A549 (cell line): ENCODE results near the gene PRADC1. TPM values are rescaled to one million over a fixed set of nuclear protein-coding genes. Genes with fewer than 3 reads are reported as not detected.

Experiments used
- ATAC-seq, 2 experiments: fragments of 200-7000 bp in 1 of 2; fragments of >200 bp in 1 of 2; cut with Nextera tagmentation in 1 of 2; cut with Tn5 transposase in 1 of 2; 3 replicates each; pipeline versions ENCODE4 v1.8.0 to v1.9.1; 2018 to 2020; ENCODE audit warnings: mild to moderate bottlenecking in 1 of 2, moderate library complexity in 1 of 2
- CTCF ChIA-PET: fragments of 300-600 bp; sonication (Branson Sonifier 250); formaldehyde crosslinking; extraction: SDS; loops from one replicate; lab custom pipeline; 2021; ENCODE audit warnings: antibody characterized with exemption, inconsistent platforms; lab: Yijun Ruan, JAX
- POLR2A ChIA-PET: fragments of 350-600 bp; formaldehyde crosslinking; extraction: SDS; loops from one replicate; lab custom pipeline; 2021; ENCODE audit warnings: antibody characterized with exemption, inconsistent platforms; lab: Yijun Ruan, JAX
- DNase-seq, 2 experiments: peaks; one replicate each; pipeline versions ENCODE4 v3.0.0 to v3.0.0-alpha.2; 2011 to 2016; ENCODE audit warnings: low read depth in 1 of 2, low spot score in 1 of 2
- FAIRE-seq: peaks from 2 replicates; lab custom pipeline; 2011; peaks lifted over from hg19 to GRCh38; lab: Jason Lieb, UNC
- H3K27ac ChIP-seq, 2 experiments: fragments of >200 bp; sonication (Bioruptor Twin); formaldehyde crosslinking; 3 replicates each; pipeline ENCODE4 v1.5.1; 2016 to 2017
- H3K4me1 ChIP-seq: fragments of >200 bp; sonication (Bioruptor Twin); formaldehyde crosslinking; 3 replicates; pipeline ENCODE4 v1.6.1; 2016
- H3K4me2 ChIP-seq: fragments of >200 bp; sonication (Bioruptor Twin); formaldehyde crosslinking; 3 replicates; pipeline ENCODE4 v1.6.1; 2016
- H3K4me3 ChIP-seq: fragments of >200 bp; sonication (Bioruptor Twin); formaldehyde crosslinking; 3 replicates; pipeline ENCODE4 v1.5.1; 2016
- H3K9me3 ChIP-seq: fragments of >200 bp; sonication (Bioruptor Twin); formaldehyde crosslinking; 3 replicates; pipeline ENCODE4 v1.6.1; 2016
- CEBPB ChIP-seq, 2 experiments: fragments of >200 bp in 1 of 2; sonication (Bioruptor Twin) in 1 of 2; formaldehyde crosslinking in 1 of 2; IDR thresholded peaks; 2 replicates each; pipeline ENCODE4 v1.6.1; 2012 to 2016
- CHD2 ChIP-seq: fragments of 150-350 bp; IDR thresholded peaks from 2 replicates; pipeline ENCODE4 v1.6.1; 2014; ENCODE audit warnings: low read length; ENCODE audit not compliant: partially characterized antibody
- CHD4 ChIP-seq: fragments of 200-600 bp; sonication (generic); IDR thresholded peaks from 2 replicates; pipeline ENCODE4 v1.6.1; 2016; ENCODE audit warnings: antibody characterized with exemption, mild to moderate bottlenecking, borderline replicate concordance
- FOSL2 ChIP-seq, 2 experiments: fragments of 450-650 bp in 1 of 2; fragments of >200 bp in 1 of 2; sonication (Bioruptor Twin) in 1 of 2; formaldehyde crosslinking; IDR thresholded peaks; 2 replicates each; pipeline versions ENCODE4 v1.5.0 to v1.6.1; 2016 to 2020; ENCODE audit warnings: mild to moderate bottlenecking in 1 of 2, moderate library complexity in 1 of 2
- HEYL ChIP-seq: fragments of 250-450 bp; sonication (Bioruptor Pico); IDR thresholded peaks from 2 replicates; pipeline ENCODE4 v1.8.0; 2021; ENCODE audit warnings: mild to moderate bottlenecking, moderate library complexity
- HOXA7 ChIP-seq: fragments of 250-450 bp; sonication (Bioruptor Pico); IDR thresholded peaks from 2 replicates; pipeline ENCODE4 v1.5.0; 2020; ENCODE audit warnings: mild to moderate bottlenecking, moderate library complexity
- HOXB5 ChIP-seq: fragments of 250-450 bp; sonication (Bioruptor Pico); IDR thresholded peaks from 2 replicates; pipeline ENCODE4 v1.5.0; 2020; ENCODE audit warnings: mild to moderate bottlenecking, moderate library complexity
- JUN ChIP-seq, 2 experiments: fragments of >200 bp; sonication (Bioruptor Twin); formaldehyde crosslinking; IDR thresholded peaks; 2 replicates in 1 of 2; 3 replicates in 1 of 2; pipeline ENCODE4 v1.6.1; 2016 to 2017
- KDM1A ChIP-seq: fragments of 200-600 bp; sonication (generic); IDR thresholded peaks from 2 replicates; pipeline ENCODE4 v1.6.1; 2016; ENCODE audit warnings: low read depth, mild to moderate bottlenecking
- KDM5A ChIP-seq: fragments of 200-600 bp; sonication (generic); IDR thresholded peaks from 2 replicates; pipeline ENCODE4 v1.6.1; 2016; ENCODE audit warnings: antibody characterized with exemption, mild to moderate bottlenecking
- NR3C1 ChIP-seq: fragments of >200 bp; sonication (Bioruptor Twin); formaldehyde crosslinking; IDR thresholded peaks from 3 replicates; pipeline ENCODE4 v1.6.1; 2017
- PHF8 ChIP-seq: fragments of 200-600 bp; sonication (generic); IDR thresholded peaks from 2 replicates; pipeline ENCODE4 v1.6.1; 2016; ENCODE audit warnings: low read depth, mild to moderate bottlenecking, antibody characterized with exemption, moderate library complexity, borderline replicate concordance
- RAD21 ChIP-seq, 2 experiments: fragments of >200 bp in 1 of 2; sonication (Bioruptor Twin) in 1 of 2; formaldehyde crosslinking in 1 of 2; IDR thresholded peaks in 1 of 2; conservative IDR thresholded peaks in 1 of 2; 2 replicates in 1 of 2; 3 replicates in 1 of 2; pipeline ENCODE4 v1.6.1; 2012 to 2018; ENCODE audit warnings: inconsistent platforms in 1 of 2
- RFX5 ChIP-seq: fragments of 450-650 bp; IDR thresholded peaks from 2 replicates; pipeline ENCODE4 v1.7.1; 2014; ENCODE audit warnings: antibody characterized with exemption, mild to moderate bottlenecking, moderate library complexity
- TP53 ChIP-seq: fragments of 250-450 bp; sonication (Bioruptor Pico); IDR thresholded peaks from 2 replicates; pipeline ENCODE4 v1.5.0; 2021; ENCODE audit warnings: mild to moderate bottlenecking, moderate library complexity
- ZSCAN20 ChIP-seq: fragments of 250-450 bp; sonication (Bioruptor Pico); IDR thresholded peaks from 2 replicates; pipeline ENCODE4 v1.8.0; 2022; ENCODE audit warnings: mild to moderate bottlenecking, moderate library complexity
- WGBS: methylation state at CpG from one replicate; pipeline ENCODE4 v1.1.6; 2017; ENCODE audit errors: missing lambda C conversion rate; 5-methylcytosine and 5-hydroxymethylcytosine counted together
- polyA plus RNA-seq, 4 experiments: library from polyadenylated mRNA; depleted of rRNA in 3 of 4; stranded (reverse); fragments of >200 nt; fragmentation: RNase III in 1 of 4; extraction: RNeasy Plus Mini Kit Qiagen cat#74134 plus additional on column Dnase treatment in 1 of 4; gene quantifications; 2 replicates in 3 of 4; 3 replicates in 1 of 4; pipeline ENCODE4 v1.2.3, GENCODE V29; 2011 to 2017
- TF ChIP-seq, protein P1 (sequence below): IDR thresholded peaks from 2 replicates; pipeline ENCODE4 v1.6.1; 2012; ENCODE audit warnings: low read depth, borderline replicate concordance
- TF ChIP-seq, protein P2 (sequence below): fragments of >200 bp; sonication (Bioruptor Twin); formaldehyde crosslinking; IDR thresholded peaks from 3 replicates; pipeline ENCODE4 v1.5.1; 2016
- TF ChIP-seq, protein P3 (sequence below): fragments of 150-350 bp; IDR thresholded peaks from 2 replicates; pipeline ENCODE4 v1.6.1; 2014; ENCODE audit warnings: low read depth, mild to moderate bottlenecking, low read length

Gene PRADC1
- polyA plus RNA-seq, 2 of the 4 experiments (the other 2 are of a cell fraction) = 11.2 to 12.1 TPM

DNA sequence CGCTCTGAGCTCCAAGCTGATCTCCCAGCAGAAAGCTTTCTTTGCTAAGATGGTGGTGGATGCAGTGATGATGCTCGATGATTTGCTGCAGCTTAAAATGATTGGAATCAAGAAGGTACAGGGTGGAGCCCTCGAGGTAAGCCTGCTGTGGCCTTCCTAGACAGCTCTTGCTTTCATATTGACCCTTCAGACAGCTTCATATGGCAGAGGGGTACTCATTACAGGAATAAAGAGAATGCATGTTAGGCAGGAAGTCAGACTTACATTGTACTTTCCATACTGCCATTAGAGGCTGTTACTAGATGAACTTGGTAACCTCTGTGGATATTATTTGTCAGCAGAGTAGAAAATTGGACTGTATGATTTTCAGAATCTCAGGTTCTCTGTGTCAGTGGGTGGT lies 11.5 kb upstream of the PRADC1 start:
- H3K4me3 ChIP-seq = no peak overlapping the region
- no peak overlapping the region for H3K4me2 ChIP-seq
- no peak overlapping the region for H3K27ac ChIP-seq
- no peak for FAIRE-seq
- no peak for ATAC-seq
- ChIA-PET CTCF (interaction anchor here (0.7 to 3.2 kb wide), 8 partner anchors 9 to 67 kb away, joined by 3 to 15 read pairs (median 4); partner anchors contain the start of genes CCT7 and PRADC1), POLR2A (interaction anchor here (1.5 to 1.9 kb wide), 2 partner anchors 11 to 13 kb away, joined by 5 to 10 read pairs; partner anchors contain the start of genes CCT7 and PRADC1)
- no peaks in the 10 kb centered on the region for H3K4me1 ChIP-seq
- no peaks in the 10 kb centered on the region for H3K9me3 ChIP-seq
- TF ChIP-seq KDM5A = no peak
- no peak for TF ChIP-seq CHD2
- TF ChIP-seq RFX5 = no peak
- TF ChIP-seq HOXA7 (CRISPR knock-in tag) = no peak
- TF ChIP-seq JUN (IDR thresholded peaks at IDR 0.05) = no peak
- no peak for TF ChIP-seq CEBPB (IDR thresholded peaks at IDR 0.05)
- TF ChIP-seq PHF8 = no peak
- TF ChIP-seq, protein P1, sequence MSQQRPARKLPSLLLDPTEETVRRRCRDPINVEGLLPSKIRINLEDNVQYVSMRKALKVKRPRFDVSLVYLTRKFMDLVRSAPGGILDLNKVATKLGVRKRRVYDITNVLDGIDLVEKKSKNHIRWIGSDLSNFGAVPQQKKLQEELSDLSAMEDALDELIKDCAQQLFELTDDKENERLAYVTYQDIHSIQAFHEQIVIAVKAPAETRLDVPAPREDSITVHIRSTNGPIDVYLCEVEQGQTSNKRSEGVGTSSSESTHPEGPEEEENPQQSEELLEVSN = no peak
- TF ChIP-seq TP53 (CRISPR knock-in tag) = no peak
- TF ChIP-seq NR3C1 = no peak
- no peak for TF ChIP-seq FOSL2 (IDR thresholded peaks at IDR 0.05)
- no peak for TF ChIP-seq FOSL2 (CRISPR knock-in tag; IDR thresholded peaks at IDR 0.05)
- 69% methylated on average over 3 of the region's 3 CpGs for WGBS
- no peak for DNase-seq

DNA sequence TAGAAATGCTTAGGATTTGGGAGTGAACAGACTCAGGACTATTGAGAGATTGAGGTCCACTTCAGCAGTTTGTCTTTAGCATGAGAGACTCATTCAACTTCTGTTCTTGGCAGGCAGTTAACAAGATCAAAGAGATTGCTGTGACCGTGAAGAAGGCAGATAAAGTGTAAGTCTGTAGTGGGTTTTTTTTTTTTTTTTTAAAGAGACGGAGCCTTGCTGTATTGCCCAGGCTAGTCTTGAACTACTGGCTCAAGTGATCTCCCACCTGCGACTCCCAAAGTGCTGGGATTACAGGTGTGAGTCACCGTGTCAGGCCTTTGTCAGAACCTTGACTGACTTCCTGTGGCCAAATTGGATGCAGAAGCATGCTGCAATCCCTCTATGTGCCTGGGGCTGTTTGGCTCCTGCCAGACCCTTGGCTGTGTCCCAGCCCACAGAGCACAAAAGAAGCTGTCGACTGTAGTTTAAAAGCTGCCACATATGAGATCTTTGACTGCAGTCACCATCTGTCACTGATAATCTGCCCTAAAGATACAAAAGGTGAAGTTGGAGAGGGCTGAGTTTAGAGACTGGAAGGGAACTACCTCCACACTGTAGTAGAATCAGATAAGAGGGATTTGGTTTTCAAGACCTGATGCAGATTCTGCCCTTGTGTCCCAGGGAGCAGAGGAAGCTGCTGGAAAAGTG lies 11.0 kb upstream of the PRADC1 start:
- FAIRE-seq = no peak

DNA sequence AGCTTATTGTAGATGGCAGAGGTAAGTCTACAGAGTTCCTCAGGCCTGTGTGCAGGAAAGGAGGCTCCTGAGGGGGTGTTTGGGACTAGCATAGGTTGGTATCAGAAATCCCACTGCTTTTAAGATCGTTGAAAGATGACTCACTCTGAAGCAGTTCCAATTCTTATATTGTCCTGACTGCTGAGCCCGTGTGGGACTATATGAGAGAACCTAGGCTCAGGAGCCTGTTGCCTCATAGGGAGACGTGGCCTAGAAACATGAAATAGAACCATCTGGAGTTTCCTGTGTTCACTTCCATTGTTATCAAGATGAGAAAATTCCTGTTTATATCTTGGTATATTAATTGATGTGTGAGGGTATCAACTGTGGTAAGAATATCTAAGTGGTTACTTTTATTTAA lies 6.7 kb upstream of the PRADC1 start:
- WGBS = 58% methylated on average over 3 of the region's 3 CpGs
- no peak overlapping the region for H3K4me3 ChIP-seq
- H3K27ac ChIP-seq = no peak overlapping the region
- CTCF ChIA-PET = interaction anchor here (0.9 to 8.4 kb wide), 2 partner anchors 17 to 51 kb away, joined by 3 to 33 read pairs; no protein-coding TSS in a partner anchor
- H3K4me2 ChIP-seq = no peak overlapping the region
- DNase-seq (no peak), ATAC-seq (no peak), FAIRE-seq (no peak)
- peaks cover 24% of the 10 kb centered on the region for H3K4me1 ChIP-seq
- H3K9me3 ChIP-seq = no peaks in the 10 kb centered on the region
- POLR2A ChIA-PET = no interaction called here
- TF ChIP-seq, protein P2, sequence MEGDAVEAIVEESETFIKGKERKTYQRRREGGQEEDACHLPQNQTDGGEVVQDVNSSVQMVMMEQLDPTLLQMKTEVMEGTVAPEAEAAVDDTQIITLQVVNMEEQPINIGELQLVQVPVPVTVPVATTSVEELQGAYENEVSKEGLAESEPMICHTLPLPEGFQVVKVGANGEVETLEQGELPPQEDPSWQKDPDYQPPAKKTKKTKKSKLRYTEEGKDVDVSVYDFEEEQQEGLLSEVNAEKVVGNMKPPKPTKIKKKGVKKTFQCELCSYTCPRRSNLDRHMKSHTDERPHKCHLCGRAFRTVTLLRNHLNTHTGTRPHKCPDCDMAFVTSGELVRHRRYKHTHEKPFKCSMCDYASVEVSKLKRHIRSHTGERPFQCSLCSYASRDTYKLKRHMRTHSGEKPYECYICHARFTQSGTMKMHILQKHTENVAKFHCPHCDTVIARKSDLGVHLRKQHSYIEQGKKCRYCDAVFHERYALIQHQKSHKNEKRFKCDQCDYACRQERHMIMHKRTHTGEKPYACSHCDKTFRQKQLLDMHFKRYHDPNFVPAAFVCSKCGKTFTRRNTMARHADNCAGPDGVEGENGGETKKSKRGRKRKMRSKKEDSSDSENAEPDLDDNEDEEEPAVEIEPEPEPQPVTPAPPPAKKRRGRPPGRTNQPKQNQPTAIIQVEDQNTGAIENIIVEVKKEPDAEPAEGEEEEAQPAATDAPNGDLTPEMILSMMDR = no peak
- TF ChIP-seq KDM1A (no peak), CHD4 (no peak), HOXB5 (CRISPR knock-in tag) (no peak)
- TF ChIP-seq, all 56 proteins: peak for 0

More for the DNA sequence above, 11.0 kb upstream of the PRADC1 start:
- no peak overlapping the region for H3K4me2 ChIP-seq
- no peak overlapping the region for H3K4me3 ChIP-seq
- WGBS = 59% methylated on average over 5 of the region's 5 CpGs
- no peak for ATAC-seq
- H3K27ac ChIP-seq = no peak overlapping the region
- POLR2A ChIA-PET = interaction anchor here (1.5 to 2.3 kb wide), 3 partner anchors 10 to 13 kb away, joined by 5 to 10 read pairs (median 6); partner anchors contain the start of genes CCT7 and PRADC1
- no peak for TF ChIP-seq HEYL (CRISPR knock-in tag)
- TF ChIP-seq, protein P3, sequence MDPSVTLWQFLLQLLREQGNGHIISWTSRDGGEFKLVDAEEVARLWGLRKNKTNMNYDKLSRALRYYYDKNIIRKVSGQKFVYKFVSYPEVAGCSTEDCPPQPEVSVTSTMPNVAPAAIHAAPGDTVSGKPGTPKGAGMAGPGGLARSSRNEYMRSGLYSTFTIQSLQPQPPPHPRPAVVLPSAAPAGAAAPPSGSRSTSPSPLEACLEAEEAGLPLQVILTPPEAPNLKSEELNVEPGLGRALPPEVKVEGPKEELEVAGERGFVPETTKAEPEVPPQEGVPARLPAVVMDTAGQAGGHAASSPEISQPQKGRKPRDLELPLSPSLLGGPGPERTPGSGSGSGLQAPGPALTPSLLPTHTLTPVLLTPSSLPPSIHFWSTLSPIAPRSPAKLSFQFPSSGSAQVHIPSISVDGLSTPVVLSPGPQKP = no peak
- no peak for TF ChIP-seq RAD21 (conservative IDR thresholded peaks at IDR 0.05 in 1 of 2, IDR thresholded peaks at IDR 0.05 in 1 of 2)
- TF ChIP-seq ZSCAN20 (CRISPR knock-in tag) = no peak
- TF ChIP-seq KDM5A = no peak
- TF ChIP-seq, all 56 proteins: peak for 0
- Histone ChIP-seq H3K9me3 (no peaks in the 10 kb centered on the region), H3K4me1 (peaks cover 2% of the 10 kb centered on the region; the same call in 1 of the 3 replicates)
- CTCF ChIA-PET = interaction anchor here (0.9 to 3.2 kb wide), 7 partner anchors 9 to 46 kb away, joined by 3 to 15 read pairs (median 6); partner anchors contain the start of genes CCT7 and PRADC1
- DNase-seq = no peak
